ENCODE results near the gene GRID1.
"Not testable (repeated sequence)": the region's sequence is repeated elsewhere in the genome, so short reads cannot be mapped to it uniquely, and the experiment has no call there.

GRID1 gene

GRCh38 chr10:85713885-85714284 is 652.7 kb downstream of the GRID1 start:
- no peak for FAIRE-seq
- no peak for DNase-seq (ENCODE audit: insufficient read length, low spot score)
- TF ChIP-seq CTCF (IDR thresholded peaks at IDR 0.05; ENCODE audit: insufficient read depth, missing control alignments), result no peak

GRCh38 chr10:85702768-85703167 is 663.8 kb downstream of the GRID1 start:
- no peak for TF ChIP-seq CTCF (IDR thresholded peaks at IDR 0.05; ENCODE audit: insufficient read depth, missing control alignments)
- DNase-seq (ENCODE audit: insufficient read length, low spot score) (no peak), FAIRE-seq (no peak)

- not testable (repeated sequence) for FAIRE-seq
Measured at GRCh38 chr10:85699066-85699465, 667.5 kb downstream of the GRID1 start.

GRCh38 chr10:85696893-85697292 is 669.7 kb downstream of the GRID1 start:
- no peak for DNase-seq (ENCODE audit: insufficient read length, low spot score)
- no peak for FAIRE-seq
- no peak for TF ChIP-seq CTCF (IDR thresholded peaks at IDR 0.05; ENCODE audit: insufficient read depth, missing control alignments)

More at GRCh38 chr10:85699066-85699465, 667.5 kb downstream of the GRID1 start:
- not testable (repeated sequence) for DNase-seq (ENCODE audit: insufficient read length, low spot score)

- TF ChIP-seq CTCF (IDR thresholded peaks at IDR 0.05; ENCODE audit: insufficient read depth, missing control alignments), result no peak
- DNase-seq (ENCODE audit: insufficient read length, low spot score), result no peak
- FAIRE-seq, result no peak
Measured at GRCh38 chr10:85682621-85683020, 684.0 kb downstream of the GRID1 start.

- DNase-seq (ENCODE audit: insufficient read length, low spot score) (no peak), FAIRE-seq (no peak)
- no peak for TF ChIP-seq CTCF (IDR thresholded peaks at IDR 0.05; ENCODE audit: insufficient read depth, missing control alignments)
Measured at GRCh38 chr10:85679710-85680109, 686.9 kb downstream of the GRID1 start.

- FAIRE-seq (no peak), DNase-seq (ENCODE audit: insufficient read length, low spot score) (no peak)
- TF ChIP-seq CTCF (IDR thresholded peaks at IDR 0.05; ENCODE audit: insufficient read depth, missing control alignments), result no peak
Measured at GRCh38 chr10:85679061-85679460, 687.5 kb downstream of the GRID1 start.

GRCh38 chr10:85674851-85675250 is 691.7 kb downstream of the GRID1 start:
- no peak for TF ChIP-seq CTCF (IDR thresholded peaks at IDR 0.05; ENCODE audit: insufficient read depth, missing control alignments)
- DNase-seq (ENCODE audit: insufficient read length, low spot score), result no peak
- FAIRE-seq, result no peak
